SK-N-SH (cell line): ENCODE data around the gene RMND1. TPM values are rescaled to one million over a fixed set of nuclear protein-coding genes. Genes with fewer than 3 reads are reported as not detected.

Source experiments
- CTCF ChIA-PET: fragments of 300-600, 350-600 bp; formaldehyde crosslinking; extraction: SDS; loops from one replicate; lab custom pipeline; 2021; lab: Yijun Ruan, JAX
- POLR2A ChIA-PET: fragments of 350-600 bp; sonication (Branson Sonifier 250); formaldehyde crosslinking; extraction: SDS; loops from one replicate; lab custom pipeline; 2020; ENCODE audit warnings: antibody characterized with exemption, inconsistent platforms; lab: Yijun Ruan, JAX
- DNase-seq: peaks from one replicate; pipeline ENCODE4 v3.0.0; 2012
- H2AFZ ChIP-seq: fragments of 200-600 bp; sonication (generic); 2 replicates; pipeline ENCODE4 v1.8.1; 2016; ENCODE audit warnings: antibody characterized with exemption, mild to moderate bottlenecking, low read depth
- H3F3A ChIP-seq: fragments of 200-600 bp; sonication (generic); replicated peaks from 2 replicates; pipeline ENCODE3; 2016; ENCODE audit warnings: antibody characterized with exemption, mild to moderate bottlenecking; ENCODE audit not compliant: insufficient read depth
- H3K27ac ChIP-seq, 2 experiments: fragments of 200-500 bp in 1 of 2; fragments of 200-600 bp in 1 of 2; sonication (Bioruptor generic) in 1 of 2; sonication (generic), shearing (Covaris generic) in 1 of 2; 2 replicates each; pipeline versions ENCODE4 v1.5.1 to v1.6.1; 2014 to 2016; ENCODE audit warnings: low read depth in 2 of 2, inconsistent platforms in 1 of 2, low read length in 1 of 2, mild to moderate bottlenecking in 1 of 2, mixed read lengths in 1 of 2
- H3K27me3 ChIP-seq: fragments of 200-600 bp; sonication (generic), shearing (Covaris generic); 2 replicates; pipeline ENCODE4 v1.6.1; 2016; ENCODE audit warnings: mixed run types; ENCODE audit not compliant: insufficient read depth
- H3K36me3 ChIP-seq, 2 experiments: fragments of 200-500 bp in 1 of 2; fragments of 200-600 bp in 1 of 2; sonication (Bioruptor generic) in 1 of 2; sonication (generic) in 1 of 2; replicated peaks in 1 of 2; 2 replicates each; pipeline versions ENCODE3 to v1.5.1; 2014 to 2016; ENCODE audit warnings: low read length in 1 of 2, mild to moderate bottlenecking in 1 of 2; ENCODE audit not compliant: insufficient read depth in 2 of 2, control insufficient read depth in 1 of 2
- H3K4me1 ChIP-seq, 2 experiments: fragments of 200-500 bp in 1 of 2; fragments of 200-600 bp in 1 of 2; sonication (Bioruptor generic) in 1 of 2; sonication (generic), shearing (Covaris generic) in 1 of 2; 2 replicates each; pipeline versions ENCODE4 v1.5.1 to v1.6.1; 2014 to 2016; ENCODE audit warnings: low read depth in 1 of 2, low read length in 1 of 2, mixed run types in 1 of 2; ENCODE audit not compliant: insufficient read depth in 2 of 2, control insufficient read depth in 1 of 2
- H3K4me2 ChIP-seq: fragments of 200-600 bp; sonication (generic), shearing (Covaris generic); 2 replicates; pipeline ENCODE4 v1.6.1; 2017; ENCODE audit warnings: mixed run types
- H3K4me3 ChIP-seq, 2 experiments: fragments of 200-500 bp in 1 of 2; fragments of 200-600 bp in 1 of 2; sonication (Bioruptor generic) in 1 of 2; sonication (generic), shearing (Covaris generic) in 1 of 2; 2 replicates each; pipeline versions ENCODE4 v1.5.1 to v1.8.1; 2014 to 2016; ENCODE audit warnings: low read depth in 2 of 2, inconsistent platforms in 1 of 2, low read length in 1 of 2, mild to moderate bottlenecking in 1 of 2, mixed read lengths in 1 of 2, moderate library complexity in 1 of 2
- H3K79me2 ChIP-seq: fragments of 200-600 bp; sonication (generic); 2 replicates; pipeline ENCODE4 v1.8.1; 2017; ENCODE audit warnings: mild to moderate bottlenecking; ENCODE audit not compliant: insufficient read depth
- H3K9ac ChIP-seq: fragments of 200-600 bp; sonication (generic); 2 replicates; pipeline ENCODE4 v1.6.1; 2017; ENCODE audit warnings: mixed run types
- H3K9me2 ChIP-seq: fragments of 200-600 bp; sonication (generic); 2 replicates; pipeline ENCODE4 v1.6.1; 2017; ENCODE audit warnings: mixed run types
- H3K9me3 ChIP-seq: fragments of 200-600 bp; sonication (generic); 2 replicates; pipeline ENCODE4 v1.6.1; 2017; ENCODE audit warnings: mixed run types, mild to moderate bottlenecking, moderate library complexity
- H4K20me1 ChIP-seq: fragments of 200-600 bp; sonication (generic); 2 replicates; pipeline ENCODE4 v1.6.1; 2017; ENCODE audit warnings: mild to moderate bottlenecking, mixed run types; ENCODE audit not compliant: insufficient read depth
- CHD2 ChIP-seq: fragments of 150-350 bp; IDR thresholded peaks from 2 replicates; pipeline ENCODE4 v1.6.1; 2018; ENCODE audit warnings: low read length; ENCODE audit not compliant: partially characterized antibody
- CTCF ChIP-seq: fragments of 200-600 bp; sonication (generic); IDR thresholded peaks from 2 replicates; pipeline ENCODE4 v1.6.1; 2017; ENCODE audit warnings: antibody characterized with exemption, mild to moderate bottlenecking, moderate library complexity
- ELF1 ChIP-seq: IDR thresholded peaks from 2 replicates; pipeline ENCODE4 v1.4.0; 2012
- FOXJ3 ChIP-seq: sonication (generic); formaldehyde crosslinking; IDR thresholded peaks from 2 replicates; pipeline ENCODE4 v1.5.1; 2020; ENCODE audit warnings: mild to moderate bottlenecking, missing genetic modification reagents
- FOXM1 ChIP-seq: IDR thresholded peaks from 2 replicates; pipeline ENCODE4 v1.4.0; 2012; ENCODE audit warnings: low read depth, mild to moderate bottlenecking
- GATA2 ChIP-seq: sonication (generic); formaldehyde crosslinking; IDR thresholded peaks from 2 replicates; pipeline ENCODE4 v1.5.0; 2020; ENCODE audit warnings: mild to moderate bottlenecking, missing genetic modification reagents
- IRF3 ChIP-seq: fragments of 150-350 bp; IDR thresholded peaks from 2 replicates; pipeline ENCODE4 v1.6.1; 2016; ENCODE audit warnings: mild to moderate bottlenecking, low read depth, low read length
- JUND ChIP-seq: IDR thresholded peaks from 2 replicates; pipeline ENCODE4 v1.4.0; 2012
- MAX ChIP-seq: IDR thresholded peaks from 2 replicates; pipeline ENCODE4 v1.4.0; 2012; ENCODE audit warnings: low read depth
- NFIC ChIP-seq: IDR thresholded peaks from 2 replicates; pipeline ENCODE4 v1.4.0; 2012; ENCODE audit warnings: borderline replicate concordance
- RCOR1 ChIP-seq: fragments of 150-350 bp; IDR thresholded peaks from 2 replicates; pipeline ENCODE4 v1.6.1; 2017; ENCODE audit warnings: antibody characterized with exemption, low read length
- REST ChIP-seq: IDR thresholded peaks from 2 replicates; pipeline ENCODE4 v1.6.1; 2012; ENCODE audit warnings: mild to moderate bottlenecking, low read depth, low read length, moderate library complexity
- RXRA ChIP-seq: IDR thresholded peaks from 2 replicates; pipeline ENCODE4 v1.4.0; 2012; ENCODE audit warnings: low read depth, mild to moderate bottlenecking, borderline replicate concordance
- TAF1 ChIP-seq: IDR thresholded peaks from 2 replicates; pipeline ENCODE4 v1.6.1; 2012; ENCODE audit warnings: low read depth, mild to moderate bottlenecking, low read length, moderate library complexity, borderline replicate concordance
- TCF12 ChIP-seq: IDR thresholded peaks from 2 replicates; pipeline ENCODE4 v1.4.0; 2012
- USF2 ChIP-seq: fragments of 150-350 bp; IDR thresholded peaks from 2 replicates; pipeline ENCODE4 v1.6.1; 2017; ENCODE audit warnings: antibody characterized with exemption, low read length, low read depth, borderline replicate concordance
- WGBS: methylation state at CpG from one replicate; pipeline ENCODE4 v1.1.6; 2017; ENCODE audit warnings: low lambda C conversion rate; 5-methylcytosine and 5-hydroxymethylcytosine counted together
- polyA plus RNA-seq, 3 experiments: library from polyadenylated mRNA; depleted of rRNA; stranded (reverse); fragments of >200 nt; gene quantifications; 2 replicates each; pipeline ENCODE4 v1.2.3, GENCODE V29; 2012

Gene RMND1
- polyA plus RNA-seq, 1 of the 3 experiments (the other 2 are of a cell fraction), result 14.8 TPM

GRCh38 chr6:151441390-151442166, 10.3 kb downstream of the RMND1 start:
- H3K27ac ChIP-seq, result no peak overlapping the region
- peaks cover 85% of the 10 kb centered on the region for H3K79me2 ChIP-seq
- no peak for DNase-seq
- no peak overlapping the region for H3K9ac ChIP-seq
- no peaks in the 10 kb centered on the region for H3K27me3 ChIP-seq
- ChIA-PET POLR2A (no interaction called here), CTCF (interaction anchor here (0.6 to 1.8 kb wide), 9 partner anchors 10 to 315 kb away, joined by 3 to 5 read pairs (median 4); partner anchors contain the start of gene RMND1)
- H4K20me1 ChIP-seq, result peaks cover 17% of the 10 kb centered on the region
- 82% methylated on average over 3 of the region's 3 CpGs for WGBS
- no peak overlapping the region for H3K4me2 ChIP-seq
- H3K9me3 ChIP-seq, result no peaks in the 10 kb centered on the region
- H3F3A ChIP-seq, result peaks cover 21% of the 10 kb centered on the region
- no peaks in the 10 kb centered on the region for H3K9me2 ChIP-seq
- H3K4me3 ChIP-seq, result no peak overlapping the region
- peaks cover 16 to 29% of the 10 kb centered on the region in 2 experiments; a peak in 3 of 4 replicates for H3K4me1 ChIP-seq
- no peak overlapping the region for H2AFZ ChIP-seq
- peaks cover 36 to 42% of the 10 kb centered on the region in 2 experiments for H3K36me3 ChIP-seq
- TF ChIP-seq JUND, result no peak
- no peak for TF ChIP-seq RCOR1
- TF ChIP-seq CHD2, result no peak
- no peak for TF ChIP-seq TCF12
- no peak for TF ChIP-seq FOXJ3 (CRISPR knock-in tag)
- TF ChIP-seq IRF3, result no peak
- TF ChIP-seq NFIC, result no peak
- TF ChIP-seq FOXM1, result no peak
- no peak for TF ChIP-seq USF2
- no peak for TF ChIP-seq MAX
- no peak for TF ChIP-seq CTCF
- TF ChIP-seq ELF1, result no peak
- TF ChIP-seq GATA2 (CRISPR knock-in tag), result no peak
- no peak for TF ChIP-seq REST
- TF ChIP-seq TAF1, result no peak
- TF ChIP-seq RXRA, result no peak
